CD4-positive, alpha-beta T cell (primary cell): ENCODE measurements around the gene CCDC33. TPM values are rescaled to one million over a fixed set of nuclear protein-coding genes. Genes with fewer than 3 reads are reported as not detected.
A peak's percentile ranks its signal among the peaks of the same experiment; 100 is the strongest.

Source experiments
- ATAC-seq: fragments of 200-7000 bp; cut with Tn5 transposase; one replicate; pipeline ENCODE4 v1.10.0; 2022; ENCODE audit warnings: mild to moderate bottlenecking; ENCODE audit not compliant: poor library complexity
- CTCF ChIA-PET: fragments of 350-600 bp; sonication (Branson Sonifier 250); formaldehyde crosslinking; loops from one replicate; lab custom pipeline; 2021; ENCODE audit warnings: antibody characterized with exemption, inconsistent platforms; lab: Charles Lee
- POLR2A ChIA-PET: fragments of 350-600 bp; sonication (Branson Sonifier 250); formaldehyde crosslinking; loops from one replicate; lab custom pipeline; 2021; ENCODE audit warnings: antibody characterized with exemption, inconsistent platforms; lab: Charles Lee
- DNase-seq, 14 experiments: peaks; one replicate each; pipeline ENCODE4 v3.0.0-alpha.2; 2013 to 2020; ENCODE audit warnings: mixed read lengths in 2 of 14
- H3K27ac ChIP-seq, 2 donors: one replicate each; pipeline versions ENCODE4 v1.5.1 to v1.7.0; 2013; ENCODE audit warnings: low read length in 2 of 2, low read depth in 1 of 2, mild to moderate bottlenecking in 1 of 2
- H3K27me3 ChIP-seq, 2 experiments: 1 replicate in 1 of 2; 2 replicates in 1 of 2; pipeline versions ENCODE4 v1.6.1 to v1.7.0; 2013; ENCODE audit warnings: low read length in 2 of 2, control low read depth in 1 of 2, mild to moderate bottlenecking in 1 of 2, moderate library complexity in 1 of 2; ENCODE audit not compliant: insufficient read depth in 2 of 2, control insufficient read depth in 1 of 2
- H3K36me3 ChIP-seq: one replicate; pipeline ENCODE4 v1.6.1; 2013; ENCODE audit warnings: low read length, control low read depth; ENCODE audit not compliant: insufficient read depth
- H3K4me1 ChIP-seq: one replicate; pipeline ENCODE4 v1.6.1; 2013; ENCODE audit warnings: low read length, control low read depth; ENCODE audit not compliant: insufficient read depth
- H3K4me3 ChIP-seq: one replicate; pipeline ENCODE4 v1.5.1; 2013; ENCODE audit warnings: mild to moderate bottlenecking, low read length, moderate library complexity
- H3K9me3 ChIP-seq, 2 experiments: 1 replicate in 1 of 2; 2 replicates in 1 of 2; pipeline versions ENCODE4 v1.6.1 to v1.7.0; 2013; ENCODE audit warnings: low read length in 2 of 2, mild to moderate bottlenecking in 2 of 2, control low read depth in 1 of 2, moderate library complexity in 1 of 2; ENCODE audit not compliant: control insufficient read depth in 1 of 2, insufficient read depth in 1 of 2
- H3K27ac Mint-ChIP-seq: one replicate; pipeline ENCODE4 v1.8.0; 2020; ENCODE audit warnings: mixed read lengths
- H3K27me3 Mint-ChIP-seq: one replicate; pipeline ENCODE4 v1.8.0; 2021; ENCODE audit warnings: mixed read lengths
- H3K36me3 Mint-ChIP-seq: one replicate; pipeline ENCODE4 v1.8.0; 2021; ENCODE audit warnings: low read depth, mixed read lengths
- H3K4me1 Mint-ChIP-seq: one replicate; pipeline ENCODE4 v1.8.0; 2021; ENCODE audit warnings: low read depth, mixed read lengths
- H3K4me3 Mint-ChIP-seq: one replicate; pipeline ENCODE4 v1.8.0; 2020; ENCODE audit warnings: mild to moderate bottlenecking, mixed read lengths
- H3K9me3 Mint-ChIP-seq: one replicate; pipeline ENCODE4 v1.8.0; 2020; ENCODE audit warnings: mixed read lengths
- CTCF ChIP-seq: fragments of 200-600 bp; IDR thresholded peaks from one replicate; pipeline ENCODE4 v1.8.0; 2022; ENCODE audit warnings: antibody characterized with exemption, mild to moderate bottlenecking
- intact Hi-C, 2 experiments: fragments of 100-400 bp; cut with DNase I in 1 of 2; cut with micrococcal nuclease in 1 of 2; formaldehyde crosslinking; loops; one replicate each; pipeline versions ENCODE4 v1.15.1 to v1.9.0; 2023 to 2025; cut with DNase I, micrococcal nuclease
- total RNA-seq, 174 experiments: library from RNA in 2 of 174; stranded (reverse) in 2 of 174; gene quantifications; one replicate each; pipeline ENCODE4 v1.2.3 and lab custom pipeline; 2021 to 2026

Gene CCDC33
- total RNA-seq, 2 experiments from 2014 or later: not detected

- DNase-seq (peak in 1 of 14 experiments; percentile 22), ATAC-seq (no peak)
- intact Hi-C loops: loop anchor here in 1 of 2 experiments (10.0 kb wide), 1 partner anchor 578 kb away; the partner anchor contains the start of gene RPP25
- H3K27ac ChIP-seq: no peak overlapping the region
- Mint-ChIP-seq H3K4me3 (no peak overlapping the region), H3K27ac (no peak overlapping the region), H3K36me3 (no peaks in the 10 kb centered on the region), H3K9me3 (no peaks in the 10 kb centered on the region), H3K27me3 (no peaks in the 10 kb centered on the region), H3K4me1 (peaks cover 12% of the 10 kb centered on the region)
- H3K27me3 ChIP-seq: no peaks in the 10 kb centered on the region
- ChIA-PET POLR2A (no interaction called here), CTCF (no interaction called here)
- H3K4me3 ChIP-seq: no peak overlapping the region
- H3K9me3 ChIP-seq: no peaks in the 10 kb centered on the region
- no peaks in the 10 kb centered on the region for H3K36me3 ChIP-seq
- TF ChIP-seq CTCF: no peak
- H3K4me1 ChIP-seq: peaks cover 28% of the 10 kb centered on the region
These were observed 140.9 kb downstream of the CCDC33 start for GRCh38 chr15:74376825-74377581.

GRCh38 chr15:74377831-74378766 lies 142.0 kb downstream of the CCDC33 start:
- Histone ChIP-seq H3K27me3 (no peaks in the 10 kb centered on the region), H3K4me1 (peaks cover 38% of the 10 kb centered on the region), H3K4me3 (no peak overlapping the region), H3K27ac (no peak overlapping the region), H3K36me3 (no peaks in the 10 kb centered on the region), H3K9me3 (no peaks in the 10 kb centered on the region)
- H3K9me3 Mint-ChIP-seq: no peaks in the 10 kb centered on the region
- CTCF ChIA-PET: interaction anchor here (0.7 kb wide), 2 partner anchors 10 to 83 kb away, joined by 3 read pairs; no protein-coding TSS in a partner anchor
- no peaks in the 10 kb centered on the region for H3K27me3 Mint-ChIP-seq
- H3K4me3 Mint-ChIP-seq: no peak overlapping the region
- no peaks in the 10 kb centered on the region for H3K36me3 Mint-ChIP-seq
- ATAC-seq: no peak
- peak in 1 of 14 experiments; percentile 29 for DNase-seq
- TF ChIP-seq CTCF: no peak
- intact Hi-C loops: loop anchor here in 1 of 2 experiments (10.0 kb wide), 1 partner anchor 577 kb away; the partner anchor contains the start of gene RPP25
- peaks cover 12% of the 10 kb centered on the region for H3K4me1 Mint-ChIP-seq
- H3K27ac Mint-ChIP-seq: peak overlapping the region; percentile 42
- POLR2A ChIA-PET: interaction anchor here (1.0 to 1.7 kb wide), 2 partner anchors 61 to 83 kb away, joined by 3 to 4 read pairs; partner anchors contain the start of gene UBL7

GRCh38 chr15:74378848-74379247 lies 142.7 kb downstream of the CCDC33 start:
- peak in 4 of 14 experiments; percentile 19 to 76 (median 47) for DNase-seq
- H3K27me3 Mint-ChIP-seq: no peaks in the 10 kb centered on the region
- CTCF ChIA-PET: no interaction called here
- no peaks in the 10 kb centered on the region for H3K9me3 ChIP-seq
- H3K4me1 ChIP-seq: peaks cover 39% of the 10 kb centered on the region
- H3K36me3 Mint-ChIP-seq: no peaks in the 10 kb centered on the region
- peaks cover 17% of the 10 kb centered on the region for H3K4me1 Mint-ChIP-seq
- no peak overlapping the region for H3K27ac ChIP-seq
- no peak overlapping the region for H3K4me3 ChIP-seq
- H3K27me3 ChIP-seq: no peaks in the 10 kb centered on the region
- ATAC-seq: no peak
- intact Hi-C loops: loop anchor here in 1 of 2 experiments (10.0 kb wide), 1 partner anchor 576 kb away; the partner anchor contains the start of gene RPP25
- peak overlapping the region; percentile 42 for H3K27ac Mint-ChIP-seq
- H3K4me3 Mint-ChIP-seq: no peak overlapping the region
- no peaks in the 10 kb centered on the region for H3K9me3 Mint-ChIP-seq
- H3K36me3 ChIP-seq: no peaks in the 10 kb centered on the region
- TF ChIP-seq CTCF: no peak
- POLR2A ChIA-PET: interaction anchor here (1.0 to 1.7 kb wide), 2 partner anchors 61 to 82 kb away, joined by 3 to 4 read pairs; partner anchors contain the start of gene UBL7
